ENCODE results near the gene TFIP11.
A peak's percentile ranks its signal among the peaks of the same experiment; 100 is the strongest.

TFIP11 gene

GRCh38 chr22:26513838-26514237 is 1.6 kb upstream of the TFIP11 start:
- no peak for DNase-seq (ENCODE audit: low read depth)
- H3K4me3 ChIP-seq (ENCODE audit: low read length): no peak overlapping the region

GRCh38 chr22:26508148-26508547 is 4.1 kb downstream of the TFIP11 start:
- TF ChIP-seq CTCF (conservative IDR thresholded peaks at IDR 0.05; ENCODE audit: low read depth, low read length): no peak
- no peak overlapping the region for H3K4me3 ChIP-seq (ENCODE audit: low read length)
- DNase-seq (ENCODE audit: low read depth): no peak

More at GRCh38 chr22:26513838-26514237, 1.6 kb upstream of the TFIP11 start:
- no peak for TF ChIP-seq CTCF (conservative IDR thresholded peaks at IDR 0.05; ENCODE audit: low read depth, low read length)

GRCh38 chr22:26503758-26504157 is 8.5 kb downstream of the TFIP11 start:
- no peak for TF ChIP-seq CTCF (conservative IDR thresholded peaks at IDR 0.05; ENCODE audit: low read depth, low read length)
- DNase-seq (ENCODE audit: low read depth): no peak
- no peak overlapping the region for H3K4me3 ChIP-seq (ENCODE audit: low read length)

GRCh38 chr22:26502688-26503561 is 9.3 kb downstream of the TFIP11 start:
- peak; percentile 69 for TF ChIP-seq CTCF (conservative IDR thresholded peaks at IDR 0.05; ENCODE audit: low read depth, low read length)
- no peak overlapping the region for H3K4me3 ChIP-seq (ENCODE audit: low read length)
- DNase-seq (ENCODE audit: low read depth): no peak

GRCh38 chr22:26501996-26502395 is 10.3 kb downstream of the TFIP11 start:
- DNase-seq (ENCODE audit: low read depth): no peak
- H3K4me3 ChIP-seq (ENCODE audit: low read length): no peak overlapping the region
- no peak for TF ChIP-seq CTCF (conservative IDR thresholded peaks at IDR 0.05; ENCODE audit: low read depth, low read length)

- H3K4me3 ChIP-seq (ENCODE audit: low read length): no peak overlapping the region
- no peak for TF ChIP-seq CTCF (conservative IDR thresholded peaks at IDR 0.05; ENCODE audit: low read depth, low read length)
- no peak for DNase-seq (ENCODE audit: low read depth)
Observed at GRCh38 chr22:26499188-26499703, 13.0 kb downstream of the TFIP11 start.

GRCh38 chr22:26496456-26496855 is 15.8 kb downstream of the TFIP11 start:
- no peak overlapping the region for H3K4me3 ChIP-seq (ENCODE audit: low read length)
- no peak for DNase-seq (ENCODE audit: low read depth)
- no peak for TF ChIP-seq CTCF (conservative IDR thresholded peaks at IDR 0.05; ENCODE audit: low read depth, low read length)

Data from retinal pigment epithelial cell (primary cell).